Measurements from ENCODE around the gene EIF4G3. TPM values are rescaled to one million over a fixed set of nuclear protein-coding genes. Genes with fewer than 3 reads are reported as not detected.

EIF4G3 gene
- total RNA-seq, 4 donors from 2014 or later, result 18.8 to 75.0 (median 34.9) TPM

- Histone ChIP-seq H3K4me3 (no peak overlapping the region), H3K27ac (no peak overlapping the region), H3K27me3 (no peaks in the 10 kb centered on the region), H3K4me1 (no peaks in the 10 kb centered on the region), H3K36me3 (no peaks in the 10 kb centered on the region), H3K9me3 (no peaks in the 10 kb centered on the region)
- DNase-seq, result no peak
- intact Hi-C loops (cut with DNase I; ENCODE audit: low total_unique reads), result no loop called here
- TF ChIP-seq POLR2A (IDR thresholded peaks at IDR 0.05) (no peak), CTCF (IDR thresholded peaks at IDR 0.05) (no peak)
Measured at GRCh38 chr1:20903437-20903836, 273.3 kb downstream of the EIF4G3 start.

GRCh38 chr1:20900056-20900455, 276.6 kb downstream of the EIF4G3 start:
- intact Hi-C loops (cut with DNase I; ENCODE audit: low total_unique reads), result no loop called here
- no peaks in the 10 kb centered on the region for H3K27me3 ChIP-seq

GRCh38 chr1:20899154-20899972, 277.3 kb downstream of the EIF4G3 start:
- H3K27ac ChIP-seq, result no peak overlapping the region
- H3K4me3 ChIP-seq, result no peak overlapping the region
- TF ChIP-seq POLR2A (IDR thresholded peaks at IDR 0.05) (no peak), CTCF (IDR thresholded peaks at IDR 0.05) (no peak)
- no peak for DNase-seq
- no peaks in the 10 kb centered on the region for H3K9me3 ChIP-seq
- H3K36me3 ChIP-seq, result no peaks in the 10 kb centered on the region
- intact Hi-C loops (cut with DNase I; ENCODE audit: low total_unique reads), result no loop called here
- no peaks in the 10 kb centered on the region for H3K27me3 ChIP-seq
- no peaks in the 10 kb centered on the region for H3K4me1 ChIP-seq

More at GRCh38 chr1:20900056-20900455, 276.6 kb downstream of the EIF4G3 start:
- Histone ChIP-seq H3K4me1 (no peaks in the 10 kb centered on the region), H3K4me3 (no peak overlapping the region), H3K27ac (no peak overlapping the region), H3K9me3 (no peaks in the 10 kb centered on the region), H3K36me3 (no peaks in the 10 kb centered on the region)
- DNase-seq, result no peak
- no peak for TF ChIP-seq POLR2A (IDR thresholded peaks at IDR 0.05)
- TF ChIP-seq CTCF (IDR thresholded peaks at IDR 0.05), result no peak

- Histone ChIP-seq H3K4me3 (no peak overlapping the region), H3K4me1 (no peaks in the 10 kb centered on the region), H3K36me3 (no peaks in the 10 kb centered on the region), H3K9me3 (no peaks in the 10 kb centered on the region), H3K27ac (no peak overlapping the region), H3K27me3 (no peaks in the 10 kb centered on the region)
- intact Hi-C loops (cut with DNase I; ENCODE audit: low total_unique reads), result no loop called here
- TF ChIP-seq CTCF (IDR thresholded peaks at IDR 0.05) (no peak), POLR2A (IDR thresholded peaks at IDR 0.05) (no peak)
- DNase-seq, result no peak
Measured at GRCh38 chr1:20896826-20897225, 279.9 kb downstream of the EIF4G3 start.

- H3K9me3 ChIP-seq, result no peaks in the 10 kb centered on the region
- intact Hi-C loops (cut with DNase I; ENCODE audit: low total_unique reads), result no loop called here
- no peak for DNase-seq
- TF ChIP-seq POLR2A (IDR thresholded peaks at IDR 0.05) (no peak), CTCF (IDR thresholded peaks at IDR 0.05) (no peak)
- H3K27me3 ChIP-seq, result no peaks in the 10 kb centered on the region
- H3K4me1 ChIP-seq, result no peaks in the 10 kb centered on the region
- H3K4me3 ChIP-seq, result no peak overlapping the region
- H3K27ac ChIP-seq, result no peak overlapping the region
- H3K36me3 ChIP-seq, result no peaks in the 10 kb centered on the region
Measured at GRCh38 chr1:20893931-20894330, 282.8 kb downstream of the EIF4G3 start.
